NCI-H1436 treated with DMSO at 0.1 percent for 48 hours (cell line): ENCODE results near the gene STARD3NL.

Experiments used
- DNase-seq: peaks from one replicate; lab custom pipeline; 2025; lab: John Stamatoyannopoulos, UW

STARD3NL gene

DNA sequence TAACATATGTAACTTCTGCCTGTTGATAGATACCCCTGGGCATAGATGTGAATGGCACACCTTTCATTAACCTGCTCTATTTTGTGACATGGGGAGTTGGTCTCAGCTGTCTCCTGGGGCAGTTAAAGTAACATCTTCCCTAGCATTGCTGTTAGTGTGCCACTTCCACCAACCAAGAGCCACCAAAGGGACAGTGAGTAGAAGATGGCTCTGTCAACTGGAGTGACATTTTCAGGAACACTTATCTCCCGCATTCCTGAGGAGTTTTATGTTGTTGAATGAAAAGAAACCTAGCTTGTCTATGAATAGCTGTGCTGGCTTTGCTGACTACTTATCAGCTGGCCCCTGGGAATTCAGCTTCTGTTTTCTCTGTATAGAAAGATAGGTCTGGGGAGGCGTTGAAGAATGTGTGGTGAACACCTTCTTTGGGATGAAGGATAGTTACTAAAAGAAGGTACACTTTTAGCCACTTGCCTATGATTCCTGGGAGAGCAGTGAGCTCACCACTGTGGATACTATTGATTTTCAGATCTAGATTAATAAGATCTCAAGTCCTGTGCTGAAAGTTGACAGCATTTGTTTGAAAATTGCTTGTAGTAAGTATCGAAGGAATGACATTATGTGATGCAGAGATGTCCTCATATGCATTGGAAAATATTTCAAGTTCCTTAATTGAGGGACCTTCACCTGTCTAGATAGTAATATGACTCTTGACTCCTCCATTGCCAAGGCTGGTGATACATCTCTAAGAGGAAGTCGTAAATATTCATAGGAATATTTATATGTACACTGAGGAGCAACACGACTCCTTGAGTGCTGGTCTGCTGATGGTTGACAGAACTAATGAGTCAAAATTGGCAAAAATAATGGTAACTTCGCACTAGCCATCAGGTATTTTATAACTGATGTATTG is 7.6 kb downstream of the STARD3NL start:
- DNase-seq = no peak

DNA sequence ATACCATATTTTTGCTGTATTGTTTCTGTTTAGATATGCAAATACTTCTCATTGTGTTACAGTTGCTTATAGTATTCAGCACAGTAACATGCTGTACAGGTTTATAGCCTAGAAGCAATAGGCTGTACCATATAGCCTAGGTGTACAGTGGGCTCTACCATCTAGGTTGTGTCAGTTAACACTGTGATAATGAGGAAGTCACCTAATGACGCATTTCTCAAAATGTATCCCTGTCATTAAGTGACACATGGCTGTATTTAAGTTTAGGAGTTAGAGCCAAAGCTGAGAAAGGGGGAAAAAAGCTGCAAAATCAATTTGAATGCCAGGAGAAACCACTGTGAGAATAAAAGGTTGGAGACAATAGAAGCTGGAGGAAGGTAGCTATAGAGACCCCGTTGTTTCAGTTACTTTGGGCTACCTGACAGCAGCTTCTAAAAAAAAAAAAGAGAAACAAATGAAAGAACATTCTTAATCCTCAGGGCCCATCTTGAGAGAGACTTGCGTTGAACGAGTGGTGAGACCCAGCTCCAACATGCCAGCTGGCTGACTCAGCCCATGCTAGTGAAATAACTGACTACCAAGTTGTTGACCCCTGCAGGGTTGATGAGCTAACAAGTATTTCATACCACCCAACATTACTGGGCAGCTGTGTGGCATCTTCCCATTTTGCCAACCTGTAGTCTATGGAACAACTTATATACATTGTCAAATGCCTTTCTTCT is 8.7 kb downstream of the STARD3NL start:
- DNase-seq = no peak

DNA sequence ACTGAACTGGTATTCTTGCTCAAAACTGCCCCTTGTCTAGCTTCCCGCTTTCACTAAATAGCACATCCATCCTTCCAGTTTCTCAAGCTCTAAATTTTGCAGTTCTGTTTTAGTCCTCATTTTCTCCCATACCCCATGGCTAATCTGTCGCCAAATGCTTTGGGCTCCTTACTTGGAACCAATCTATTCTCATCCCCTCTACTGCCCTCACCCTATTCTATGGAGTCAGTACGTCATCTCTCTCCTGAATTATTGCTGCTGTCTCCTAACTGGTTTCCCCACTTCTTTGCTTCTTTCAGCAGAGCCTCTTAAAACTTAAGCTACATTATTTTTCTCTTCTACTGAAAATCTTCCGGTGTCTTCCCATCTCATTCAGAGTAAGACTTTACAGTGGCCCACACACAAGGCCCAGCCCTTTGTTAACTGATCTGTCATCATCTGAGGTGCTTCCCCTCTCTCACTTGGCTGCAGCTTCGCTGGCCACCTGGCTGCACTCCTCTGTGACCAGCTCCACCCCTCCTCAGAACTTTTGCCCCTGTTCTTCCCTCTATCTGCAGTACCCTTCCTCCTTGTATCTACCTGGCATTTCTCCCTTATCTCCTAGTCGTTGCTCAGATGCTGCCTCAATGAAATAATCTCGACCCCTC is 9.9 kb downstream of the STARD3NL start:
- no peak for DNase-seq

DNA sequence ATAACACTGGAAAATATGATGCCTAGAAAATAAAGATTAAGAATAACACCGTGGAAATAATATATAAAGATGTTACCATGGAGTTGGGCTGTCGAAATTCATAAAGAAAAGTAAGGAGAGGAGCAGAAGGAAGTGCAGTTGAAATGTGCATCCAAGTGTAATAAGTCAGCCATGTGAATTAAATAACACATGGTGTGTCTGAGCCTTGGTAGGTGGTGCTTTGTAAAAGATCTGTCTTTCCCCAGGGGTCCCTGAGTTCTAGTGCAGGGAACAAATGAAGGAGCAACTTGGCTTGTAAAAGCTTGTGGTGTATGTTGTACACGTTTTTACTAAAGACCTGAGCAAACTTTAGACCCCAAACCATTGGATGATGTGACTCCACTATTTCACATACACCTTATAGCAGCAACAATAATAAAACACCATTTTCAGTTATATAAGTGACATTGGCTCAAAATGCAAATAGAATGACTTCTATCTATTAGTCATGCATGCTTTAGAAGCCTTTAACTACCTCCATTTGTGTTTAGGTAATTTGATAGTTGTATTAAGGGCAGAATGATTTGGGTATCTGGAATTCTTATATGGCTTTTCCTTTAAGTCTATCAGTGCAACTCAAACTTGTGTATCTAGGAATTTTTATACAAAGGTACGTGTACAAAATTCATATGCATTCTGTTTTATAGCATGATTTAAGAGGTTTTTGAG is 11.3 kb downstream of the STARD3NL start:
- no peak for DNase-seq

DNA sequence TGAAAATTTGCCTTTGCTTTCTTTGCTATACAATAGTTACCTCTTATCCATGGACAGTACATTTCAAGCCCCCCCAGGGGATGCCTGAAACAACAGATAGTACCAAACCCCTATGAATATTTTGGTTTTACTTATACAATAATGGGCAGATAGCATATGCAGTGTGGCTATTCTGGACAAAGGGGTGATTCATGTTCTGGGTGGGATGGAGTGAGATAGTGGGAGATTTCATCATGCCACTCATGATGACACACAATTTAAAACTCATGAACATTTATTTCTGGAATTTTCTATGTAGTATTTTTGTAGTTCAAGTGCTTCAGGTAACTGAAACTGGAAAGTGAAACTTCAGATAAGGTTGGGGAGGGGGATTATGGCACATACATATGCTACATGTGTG is 12.0 kb downstream of the STARD3NL start:
- no peak for DNase-seq

DNA sequence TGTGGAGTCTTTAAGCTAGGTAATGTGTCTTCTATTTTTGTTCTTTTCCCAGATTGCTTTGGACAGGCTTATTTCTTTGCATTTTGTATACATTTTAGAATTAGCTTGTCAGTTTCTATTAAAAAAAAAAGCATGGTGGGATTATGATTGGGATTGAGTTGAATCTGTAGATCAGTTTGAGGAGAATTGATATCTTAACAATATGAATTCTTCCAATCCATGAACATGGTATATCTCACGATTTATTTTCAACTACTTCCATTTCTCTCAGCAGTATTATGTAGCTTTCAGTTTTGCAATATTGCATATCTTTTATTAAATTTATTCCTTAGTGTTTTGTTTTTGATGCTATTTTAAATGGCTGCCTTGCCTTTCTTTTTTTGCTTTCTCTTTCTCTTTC is 13.7 kb downstream of the STARD3NL start:
- no peak for DNase-seq

DNA sequence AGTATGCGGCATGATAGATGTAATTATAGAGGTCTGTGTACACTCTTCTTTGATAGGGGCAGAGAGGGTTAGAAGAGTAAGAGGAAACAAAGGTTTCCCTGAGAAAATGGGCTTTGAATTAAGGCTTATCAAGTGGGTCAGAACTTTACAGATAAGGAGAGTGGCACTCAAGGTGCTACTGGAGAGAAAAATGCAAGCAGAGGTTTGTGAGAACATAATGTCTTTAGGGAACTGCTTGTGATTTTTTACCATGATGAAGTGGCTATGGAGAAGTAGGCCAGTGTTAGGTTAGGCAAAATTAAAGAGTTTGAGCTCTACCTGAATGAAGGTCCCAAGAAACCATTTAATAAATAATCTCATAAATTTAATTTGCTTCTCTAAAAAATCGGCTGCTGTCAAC is 14.3 kb downstream of the STARD3NL start:
- no peak for DNase-seq

DNA sequence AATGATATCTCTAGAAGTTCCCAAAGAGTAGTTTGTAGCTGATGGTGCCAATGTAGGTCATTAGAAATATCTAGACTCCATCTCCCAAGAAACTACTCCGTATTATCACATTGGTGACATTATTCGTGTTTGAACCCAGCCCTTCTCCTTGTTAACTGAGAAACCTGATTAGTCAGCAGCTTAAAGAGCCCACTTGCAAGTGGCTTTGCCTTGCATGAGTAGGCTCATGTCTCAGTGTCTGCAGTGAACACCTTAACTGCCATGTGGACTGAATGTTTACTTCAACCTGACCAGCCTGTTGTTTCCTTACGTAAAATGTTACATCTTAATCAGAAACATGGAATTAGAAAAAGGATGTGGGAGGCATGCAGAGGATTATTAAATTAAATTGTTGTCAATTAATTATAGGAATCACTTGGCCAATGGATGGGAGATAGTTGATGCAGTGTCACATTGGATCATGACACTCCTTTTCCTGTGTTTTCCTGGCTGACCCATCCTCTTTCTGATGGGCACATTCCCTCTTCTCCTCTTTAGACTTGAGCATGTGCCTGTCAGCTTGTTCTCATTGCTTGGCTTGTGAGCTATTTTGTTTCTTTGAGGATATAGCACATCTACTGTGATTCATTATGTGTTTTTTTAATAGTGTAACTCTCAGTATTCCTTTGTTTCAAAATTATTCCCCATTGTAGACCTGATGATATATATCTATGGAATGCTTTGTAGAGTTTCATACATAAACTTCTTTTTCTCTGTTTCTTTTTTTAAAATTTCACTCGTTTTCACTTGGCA is 18.0 kb downstream of the STARD3NL start:
- no peak for DNase-seq

DNA sequence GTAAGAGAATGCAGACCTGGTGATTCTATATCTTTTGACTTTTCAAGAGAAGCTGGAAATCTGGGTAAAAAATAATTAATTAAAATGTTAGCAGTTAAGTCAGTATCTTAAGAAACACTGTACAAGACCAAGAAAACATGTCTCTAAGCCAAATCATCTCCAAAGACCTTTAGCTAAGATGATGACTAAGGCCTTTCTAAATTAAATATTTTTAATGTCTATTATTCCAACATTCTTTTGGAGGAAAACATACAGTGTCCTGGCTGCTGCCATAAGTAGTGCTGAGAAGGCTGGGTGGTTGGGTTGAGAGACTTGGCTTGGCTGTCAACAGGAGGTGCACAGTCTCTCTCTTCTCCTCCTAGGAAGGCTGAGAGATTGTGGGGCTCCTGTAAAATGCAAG is 20.3 kb downstream of the STARD3NL start:
- DNase-seq = no peak

DNA sequence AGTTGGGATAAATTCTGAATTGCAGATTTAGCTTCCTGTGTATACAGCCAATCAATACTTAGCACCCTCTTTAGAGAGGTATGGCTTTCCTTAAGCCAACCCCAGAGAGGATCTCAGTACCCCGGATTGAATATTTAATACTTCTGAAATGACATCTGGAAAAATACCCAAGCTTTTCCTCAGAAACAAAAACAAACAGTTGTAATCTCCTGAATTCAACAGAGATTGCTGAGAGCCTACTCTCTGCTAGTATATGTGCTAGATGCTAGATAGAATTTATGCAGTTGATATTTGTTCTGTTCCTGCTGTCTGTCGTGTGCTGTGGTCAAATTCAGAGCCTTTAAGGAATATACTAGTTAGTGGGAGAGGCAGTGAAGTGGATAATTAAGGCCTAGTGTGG is 21.1 kb downstream of the STARD3NL start:
- no peak for DNase-seq

DNA sequence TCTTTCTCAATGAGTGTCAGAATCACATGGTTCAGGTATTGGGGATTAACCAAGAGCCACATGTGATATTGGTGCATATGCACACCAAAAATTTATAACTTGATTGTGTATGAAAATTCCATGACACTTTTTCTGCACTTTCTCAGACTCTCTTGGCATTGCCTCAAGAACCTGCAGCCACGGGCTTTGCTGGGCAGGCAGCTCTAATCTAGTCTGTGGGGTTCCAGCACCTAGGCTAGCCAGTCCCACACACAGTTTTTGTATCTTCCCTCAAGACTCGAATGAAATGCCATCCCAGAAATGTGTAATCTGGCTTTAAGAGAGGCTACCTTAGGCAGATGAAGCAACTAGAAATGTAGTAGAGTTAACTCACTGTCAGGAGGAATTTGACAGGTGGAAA is 21.7 kb downstream of the STARD3NL start:
- no peak for DNase-seq

DNA sequence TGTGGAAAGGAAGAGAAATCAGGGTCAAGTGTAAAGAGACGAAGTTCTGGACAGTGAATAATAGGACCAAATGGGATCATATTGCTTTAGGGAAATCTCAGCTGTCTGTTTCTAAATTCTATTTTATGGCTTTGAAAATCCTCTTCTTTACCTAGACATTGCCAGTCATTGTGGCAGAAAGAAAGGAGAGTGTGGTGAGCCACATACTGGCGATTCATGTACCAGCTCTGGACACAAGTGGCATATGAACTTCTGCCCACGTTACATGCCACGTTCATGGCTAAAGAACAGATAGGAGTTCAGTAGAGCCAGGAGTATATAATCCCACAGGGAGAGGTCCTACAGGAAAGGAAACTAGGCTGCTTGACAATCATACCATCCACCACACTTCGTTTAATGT is 28.0 kb downstream of the STARD3NL start:
- DNase-seq = no peak

DNA sequence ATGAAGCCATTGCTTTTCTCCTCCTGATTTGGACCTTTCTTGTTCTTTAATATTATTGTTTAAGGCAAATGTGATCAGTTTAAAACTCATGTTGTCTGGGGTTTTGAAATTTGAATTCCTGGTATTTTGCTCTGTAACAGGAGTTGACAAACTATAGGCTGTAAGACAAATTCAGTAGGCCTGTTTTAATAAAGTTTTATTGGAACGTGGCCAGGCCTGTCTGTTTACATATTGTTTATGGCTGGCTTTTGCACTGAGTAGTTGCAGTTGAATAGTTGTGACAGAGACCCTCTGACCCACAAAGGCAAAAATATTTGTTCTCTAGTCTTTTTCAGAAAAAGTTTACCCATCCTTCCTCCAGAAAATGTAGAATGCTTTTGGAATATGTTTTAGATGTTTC is 29.8 kb downstream of the STARD3NL start:
- DNase-seq = no peak

DNA sequence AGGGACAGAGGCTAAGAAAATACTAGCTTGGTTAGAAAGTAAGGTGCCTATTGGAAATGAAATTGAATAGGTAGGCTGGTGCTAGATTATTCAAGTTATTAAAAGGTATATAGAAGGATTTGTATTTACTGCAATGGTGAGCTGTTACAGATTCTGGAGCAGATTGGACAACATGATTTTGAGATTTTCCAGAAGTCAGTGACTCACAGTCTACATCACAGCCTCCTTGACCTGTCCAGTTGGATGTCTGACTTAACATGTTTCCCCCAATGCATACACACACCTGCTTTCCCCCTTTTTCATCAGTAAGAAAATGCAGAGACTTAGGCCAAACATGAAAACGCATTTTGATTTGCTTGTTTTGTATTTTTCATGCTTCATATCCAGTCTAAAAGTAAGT is 33.4 kb downstream of the STARD3NL start:
- DNase-seq = no peak

DNA sequence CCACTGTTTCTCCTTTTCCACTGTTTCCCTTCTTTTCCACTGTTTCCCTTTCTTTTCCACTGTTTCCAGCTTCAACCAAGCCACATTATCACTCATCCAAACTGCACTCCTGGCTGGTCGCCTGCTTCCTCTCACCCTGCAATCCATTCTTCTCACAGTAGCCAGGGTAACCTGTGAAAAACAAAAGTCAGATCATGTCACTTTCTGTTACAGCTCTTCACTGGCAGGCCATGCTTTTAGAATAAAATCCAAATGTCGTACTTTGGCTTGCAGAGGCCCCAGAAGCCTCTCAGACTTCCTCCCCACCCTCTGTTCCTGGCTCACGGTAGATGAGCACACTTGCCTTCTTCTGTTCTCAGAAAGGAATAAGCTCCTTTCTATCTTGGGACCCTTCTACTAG is 33.9 kb downstream of the STARD3NL start:
- no peak for DNase-seq

DNA sequence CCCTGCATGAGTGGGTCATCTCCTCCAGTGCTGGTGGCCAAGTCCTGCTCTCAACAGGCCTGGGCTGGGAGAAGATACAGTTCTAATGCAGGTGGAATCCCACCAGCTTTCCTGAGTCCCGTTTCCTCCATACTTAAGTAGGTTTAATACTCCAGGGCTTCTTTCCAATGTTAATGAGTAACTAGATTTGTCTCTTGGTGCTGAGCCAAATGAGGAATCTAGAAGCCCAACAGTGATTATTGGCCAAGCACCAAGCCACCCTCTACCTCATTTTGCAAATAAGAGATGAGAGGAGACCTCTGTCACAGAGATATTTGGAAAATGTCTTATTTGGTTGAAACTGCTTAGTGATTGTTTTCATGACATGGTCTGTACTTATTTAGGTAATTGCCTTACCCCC is 37.1 kb downstream of the STARD3NL start:
- no peak for DNase-seq

DNA sequence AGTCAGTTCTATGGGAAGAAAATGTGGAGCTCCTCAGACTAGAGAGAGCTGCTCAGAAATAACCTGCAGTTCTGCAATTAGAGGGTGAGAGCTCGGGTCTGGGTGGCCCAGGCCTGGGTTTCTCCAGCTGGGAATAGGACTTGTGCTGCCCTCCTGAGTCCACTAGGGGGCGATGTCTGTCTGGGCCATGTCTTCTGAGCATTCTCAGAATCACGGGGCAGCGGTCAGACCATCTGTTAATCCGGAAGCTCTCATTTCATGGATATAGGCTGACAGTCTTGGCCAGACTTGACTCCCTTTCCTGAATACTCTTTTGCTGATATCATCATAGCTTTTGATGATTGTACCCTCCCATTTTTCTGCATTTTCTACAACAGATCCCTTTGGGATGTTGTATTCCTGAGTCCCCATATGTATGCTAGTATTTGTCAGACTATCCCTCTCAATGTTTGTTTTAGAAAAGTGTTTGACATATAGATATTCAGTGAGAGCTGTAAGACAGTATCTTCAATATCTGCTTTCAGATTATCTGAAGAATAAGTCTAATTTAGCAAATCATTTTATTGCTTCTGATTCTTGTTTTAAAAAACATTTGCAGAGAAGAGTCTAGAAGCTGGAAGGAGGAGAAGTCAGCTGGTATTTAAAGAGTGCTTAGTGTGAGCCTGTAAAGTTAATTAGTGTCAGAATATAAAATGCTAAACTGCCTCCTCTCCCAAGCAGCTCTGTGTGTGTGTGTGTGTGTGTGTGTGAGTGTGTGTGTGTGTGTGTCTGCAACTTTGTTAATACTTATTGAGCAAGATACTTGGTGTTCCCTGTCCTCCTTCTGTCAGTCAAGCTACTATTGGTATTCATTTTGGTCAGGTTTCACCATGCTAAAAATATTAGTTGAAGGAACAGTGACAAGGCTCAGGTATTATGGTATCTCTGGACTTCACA is 38.0 kb downstream of the STARD3NL start:
- no peak for DNase-seq

DNA sequence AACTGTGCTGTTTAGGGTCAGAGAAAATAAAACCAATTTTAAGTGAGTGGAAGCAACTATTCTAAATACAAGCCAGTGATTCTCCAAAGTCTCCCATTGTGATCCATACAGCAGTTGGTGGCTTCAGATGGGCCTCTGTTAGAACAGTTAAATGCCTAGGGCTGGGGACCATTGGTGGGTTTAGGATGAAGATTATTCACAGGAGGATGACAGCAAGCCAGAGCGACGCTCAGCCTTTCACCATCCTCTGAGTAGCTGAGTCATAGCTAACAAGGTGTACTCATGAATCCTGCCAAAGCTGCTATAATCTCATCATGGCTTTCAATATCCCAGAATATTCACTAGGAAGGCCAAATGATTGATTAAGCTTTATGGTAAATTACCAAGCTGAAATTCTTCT is 39.6 kb downstream of the STARD3NL start:
- no peak for DNase-seq

DNA sequence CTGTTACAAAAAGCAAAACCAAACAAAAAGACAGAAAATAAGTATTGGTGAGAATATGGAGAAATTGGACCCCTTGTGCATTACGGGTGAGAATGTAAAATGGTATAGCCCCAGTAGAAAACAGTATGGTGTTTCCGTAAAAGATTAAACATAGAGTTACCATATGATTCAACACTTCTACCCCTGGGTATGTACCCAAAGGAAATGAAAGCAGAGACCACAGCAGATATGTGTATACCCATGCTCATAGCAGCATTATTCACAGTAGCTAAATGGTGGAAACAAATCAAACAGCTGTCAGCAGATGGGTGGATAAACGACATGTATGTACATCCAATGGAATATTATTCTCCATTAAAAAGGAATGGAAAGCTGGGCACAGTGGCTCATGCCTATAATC is 42.4 kb downstream of the STARD3NL start:
- no peak for DNase-seq

DNA sequence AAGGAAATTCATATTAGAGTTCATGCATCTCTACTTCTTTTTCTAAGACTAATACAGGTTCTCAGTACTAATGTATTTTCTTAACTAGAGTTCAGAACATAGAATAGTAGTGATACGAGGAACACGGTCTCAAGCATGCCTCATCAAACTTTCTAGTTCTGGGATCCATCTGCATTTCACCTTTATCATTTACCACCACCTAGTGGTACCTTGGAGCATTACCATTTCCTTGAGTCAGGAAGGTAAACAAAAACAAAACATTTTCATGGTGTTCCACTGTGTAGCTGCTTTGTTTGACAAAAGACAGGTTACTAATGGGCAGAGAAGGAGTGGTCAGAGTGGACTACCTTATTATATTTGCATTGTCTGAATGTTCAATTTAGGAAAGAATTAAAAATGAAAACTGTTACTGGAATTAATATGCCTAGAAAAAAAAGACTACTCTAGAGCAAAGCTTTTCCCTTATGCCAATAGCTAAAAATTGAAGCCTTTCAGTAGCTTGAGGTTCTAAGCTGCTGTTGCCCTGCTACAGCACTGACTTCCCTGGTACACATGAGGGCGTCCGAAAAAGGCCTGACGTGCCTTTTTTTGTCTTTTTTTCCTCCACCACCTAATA is 44.5 kb downstream of the STARD3NL start:
- DNase-seq = no peak
